Measurements from ENCODE around the gene PTK7. TPM values are rescaled to one million over a fixed set of nuclear protein-coding genes. Genes with fewer than 3 reads are reported as not detected.

Gene PTK7
- total and polyA plus RNA-seq, 2 of the 8 experiments (the other 6 are each of a cell fraction or from before 2014, with no cell fraction given) = 110 to 138 TPM

- TF ChIP-seq, protein P1, sequence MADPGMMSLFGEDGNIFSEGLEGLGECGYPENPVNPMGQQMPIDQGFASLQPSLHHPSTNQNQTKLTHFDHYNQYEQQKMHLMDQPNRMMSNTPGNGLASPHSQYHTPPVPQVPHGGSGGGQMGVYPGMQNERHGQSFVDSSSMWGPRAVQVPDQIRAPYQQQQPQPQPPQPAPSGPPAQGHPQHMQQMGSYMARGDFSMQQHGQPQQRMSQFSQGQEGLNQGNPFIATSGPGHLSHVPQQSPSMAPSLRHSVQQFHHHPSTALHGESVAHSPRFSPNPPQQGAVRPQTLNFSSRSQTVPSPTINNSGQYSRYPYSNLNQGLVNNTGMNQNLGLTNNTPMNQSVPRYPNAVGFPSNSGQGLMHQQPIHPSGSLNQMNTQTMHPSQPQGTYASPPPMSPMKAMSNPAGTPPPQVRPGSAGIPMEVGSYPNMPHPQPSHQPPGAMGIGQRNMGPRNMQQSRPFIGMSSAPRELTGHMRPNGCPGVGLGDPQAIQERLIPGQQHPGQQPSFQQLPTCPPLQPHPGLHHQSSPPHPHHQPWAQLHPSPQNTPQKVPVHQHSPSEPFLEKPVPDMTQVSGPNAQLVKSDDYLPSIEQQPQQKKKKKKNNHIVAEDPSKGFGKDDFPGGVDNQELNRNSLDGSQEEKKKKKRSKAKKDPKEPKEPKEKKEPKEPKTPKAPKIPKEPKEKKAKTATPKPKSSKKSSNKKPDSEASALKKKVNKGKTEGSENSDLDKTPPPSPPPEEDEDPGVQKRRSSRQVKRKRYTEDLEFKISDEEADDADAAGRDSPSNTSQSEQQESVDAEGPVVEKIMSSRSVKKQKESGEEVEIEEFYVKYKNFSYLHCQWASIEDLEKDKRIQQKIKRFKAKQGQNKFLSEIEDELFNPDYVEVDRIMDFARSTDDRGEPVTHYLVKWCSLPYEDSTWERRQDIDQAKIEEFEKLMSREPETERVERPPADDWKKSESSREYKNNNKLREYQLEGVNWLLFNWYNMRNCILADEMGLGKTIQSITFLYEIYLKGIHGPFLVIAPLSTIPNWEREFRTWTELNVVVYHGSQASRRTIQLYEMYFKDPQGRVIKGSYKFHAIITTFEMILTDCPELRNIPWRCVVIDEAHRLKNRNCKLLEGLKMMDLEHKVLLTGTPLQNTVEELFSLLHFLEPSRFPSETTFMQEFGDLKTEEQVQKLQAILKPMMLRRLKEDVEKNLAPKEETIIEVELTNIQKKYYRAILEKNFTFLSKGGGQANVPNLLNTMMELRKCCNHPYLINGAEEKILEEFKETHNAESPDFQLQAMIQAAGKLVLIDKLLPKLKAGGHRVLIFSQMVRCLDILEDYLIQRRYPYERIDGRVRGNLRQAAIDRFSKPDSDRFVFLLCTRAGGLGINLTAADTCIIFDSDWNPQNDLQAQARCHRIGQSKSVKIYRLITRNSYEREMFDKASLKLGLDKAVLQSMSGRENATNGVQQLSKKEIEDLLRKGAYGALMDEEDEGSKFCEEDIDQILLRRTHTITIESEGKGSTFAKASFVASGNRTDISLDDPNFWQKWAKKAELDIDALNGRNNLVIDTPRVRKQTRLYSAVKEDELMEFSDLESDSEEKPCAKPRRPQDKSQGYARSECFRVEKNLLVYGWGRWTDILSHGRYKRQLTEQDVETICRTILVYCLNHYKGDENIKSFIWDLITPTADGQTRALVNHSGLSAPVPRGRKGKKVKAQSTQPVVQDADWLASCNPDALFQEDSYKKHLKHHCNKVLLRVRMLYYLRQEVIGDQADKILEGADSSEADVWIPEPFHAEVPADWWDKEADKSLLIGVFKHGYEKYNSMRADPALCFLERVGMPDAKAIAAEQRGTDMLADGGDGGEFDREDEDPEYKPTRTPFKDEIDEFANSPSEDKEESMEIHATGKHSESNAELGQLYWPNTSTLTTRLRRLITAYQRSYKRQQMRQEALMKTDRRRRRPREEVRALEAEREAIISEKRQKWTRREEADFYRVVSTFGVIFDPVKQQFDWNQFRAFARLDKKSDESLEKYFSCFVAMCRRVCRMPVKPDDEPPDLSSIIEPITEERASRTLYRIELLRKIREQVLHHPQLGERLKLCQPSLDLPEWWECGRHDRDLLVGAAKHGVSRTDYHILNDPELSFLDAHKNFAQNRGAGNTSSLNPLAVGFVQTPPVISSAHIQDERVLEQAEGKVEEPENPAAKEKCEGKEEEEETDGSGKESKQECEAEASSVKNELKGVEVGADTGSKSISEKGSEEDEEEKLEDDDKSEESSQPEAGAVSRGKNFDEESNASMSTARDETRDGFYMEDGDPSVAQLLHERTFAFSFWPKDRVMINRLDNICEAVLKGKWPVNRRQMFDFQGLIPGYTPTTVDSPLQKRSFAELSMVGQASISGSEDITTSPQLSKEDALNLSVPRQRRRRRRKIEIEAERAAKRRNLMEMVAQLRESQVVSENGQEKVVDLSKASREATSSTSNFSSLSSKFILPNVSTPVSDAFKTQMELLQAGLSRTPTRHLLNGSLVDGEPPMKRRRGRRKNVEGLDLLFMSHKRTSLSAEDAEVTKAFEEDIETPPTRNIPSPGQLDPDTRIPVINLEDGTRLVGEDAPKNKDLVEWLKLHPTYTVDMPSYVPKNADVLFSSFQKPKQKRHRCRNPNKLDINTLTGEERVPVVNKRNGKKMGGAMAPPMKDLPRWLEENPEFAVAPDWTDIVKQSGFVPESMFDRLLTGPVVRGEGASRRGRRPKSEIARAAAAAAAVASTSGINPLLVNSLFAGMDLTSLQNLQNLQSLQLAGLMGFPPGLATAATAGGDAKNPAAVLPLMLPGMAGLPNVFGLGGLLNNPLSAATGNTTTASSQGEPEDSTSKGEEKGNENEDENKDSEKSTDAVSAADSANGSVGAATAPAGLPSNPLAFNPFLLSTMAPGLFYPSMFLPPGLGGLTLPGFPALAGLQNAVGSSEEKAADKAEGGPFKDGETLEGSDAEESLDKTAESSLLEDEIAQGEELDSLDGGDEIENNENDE (IDR thresholded peaks at IDR 0.05; ENCODE audit: insufficient replicate concordance, low read length) = no peak
- TF ChIP-seq TAF7 (optimal IDR thresholded peaks at IDR 0.05; ENCODE audit: borderline replicate concordance, low read depth, low read length) = no peak
- no peak for TF ChIP-seq CEBPB (IDR thresholded peaks at IDR 0.05; ENCODE audit: low read depth, low read length)
- TF ChIP-seq ZNF274 (IDR thresholded peaks at IDR 0.05; ENCODE audit: borderline replicate concordance, extremely low read depth, low read length) = no peak
- TF ChIP-seq SIN3A (conservative IDR thresholded peaks at IDR 0.05 in 1 of 2, IDR thresholded peaks at IDR 0.05 in 1 of 2; ENCODE audit: low read depth in 1 of 2, low read length in 2 of 2) = no peak
- TF ChIP-seq SAP30 (IDR thresholded peaks at IDR 0.05; ENCODE audit: insufficient read depth, insufficient replicate concordance, low read length) = no peak
Observed at GRCh38 chr6:43113431-43114260, 37.5 kb downstream of the PTK7 start (continued).
